ENCODE results near the gene SLC35E4. TPM values are rescaled to one million over a fixed set of nuclear protein-coding genes. Genes with fewer than 3 reads are reported as not detected.

Gene SLC35E4
- total RNA-seq, 1 donor from 2014 or later: 5.0 TPM

DNA sequence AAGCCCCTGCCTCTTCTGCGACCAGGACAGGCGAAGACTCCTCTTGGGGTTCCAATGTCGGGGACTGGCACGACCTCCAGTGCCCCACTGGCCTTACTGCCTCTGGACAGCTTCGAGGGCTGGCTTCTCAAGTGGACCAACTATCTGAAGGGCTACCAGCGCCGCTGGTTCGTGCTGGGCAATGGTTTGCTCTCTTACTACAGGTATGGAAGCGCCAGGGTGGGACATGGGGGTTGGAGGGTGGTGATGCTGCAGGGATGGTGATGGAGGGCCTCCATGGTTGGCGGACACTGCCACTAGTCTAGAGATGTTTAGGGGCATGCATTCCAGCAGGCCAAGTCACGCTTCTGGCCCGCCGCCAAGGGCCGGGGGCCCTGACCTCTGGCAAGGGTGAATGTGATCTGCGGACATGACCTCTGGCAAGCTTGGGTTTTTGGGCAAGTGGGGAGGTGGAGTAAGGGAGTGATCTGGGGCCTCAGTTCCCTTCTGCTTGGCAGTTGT is 59.8 kb downstream of the SLC35E4 start:
- Mint-ChIP-seq H3K4me1 (ENCODE audit: low read depth, unreplicated experiment) (no peaks in the 10 kb centered on the region), H3K27me3 (ENCODE audit: unreplicated experiment) (peaks cover 15% of the 10 kb centered on the region), H3K4me3 (ENCODE audit: unreplicated experiment) (peak overlapping the region; percentile 75), H3K36me3 (ENCODE audit: unreplicated experiment) (no peaks in the 10 kb centered on the region), H3K9me3 (ENCODE audit: unreplicated experiment) (no peaks in the 10 kb centered on the region), H3K27ac (ENCODE audit: unreplicated experiment) (no peak overlapping the region)
- no peak for DNase-seq
- TF ChIP-seq, protein P1, sequence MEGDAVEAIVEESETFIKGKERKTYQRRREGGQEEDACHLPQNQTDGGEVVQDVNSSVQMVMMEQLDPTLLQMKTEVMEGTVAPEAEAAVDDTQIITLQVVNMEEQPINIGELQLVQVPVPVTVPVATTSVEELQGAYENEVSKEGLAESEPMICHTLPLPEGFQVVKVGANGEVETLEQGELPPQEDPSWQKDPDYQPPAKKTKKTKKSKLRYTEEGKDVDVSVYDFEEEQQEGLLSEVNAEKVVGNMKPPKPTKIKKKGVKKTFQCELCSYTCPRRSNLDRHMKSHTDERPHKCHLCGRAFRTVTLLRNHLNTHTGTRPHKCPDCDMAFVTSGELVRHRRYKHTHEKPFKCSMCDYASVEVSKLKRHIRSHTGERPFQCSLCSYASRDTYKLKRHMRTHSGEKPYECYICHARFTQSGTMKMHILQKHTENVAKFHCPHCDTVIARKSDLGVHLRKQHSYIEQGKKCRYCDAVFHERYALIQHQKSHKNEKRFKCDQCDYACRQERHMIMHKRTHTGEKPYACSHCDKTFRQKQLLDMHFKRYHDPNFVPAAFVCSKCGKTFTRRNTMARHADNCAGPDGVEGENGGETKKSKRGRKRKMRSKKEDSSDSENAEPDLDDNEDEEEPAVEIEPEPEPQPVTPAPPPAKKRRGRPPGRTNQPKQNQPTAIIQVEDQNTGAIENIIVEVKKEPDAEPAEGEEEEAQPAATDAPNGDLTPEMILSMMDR (IDR thresholded peaks at IDR 0.05; ENCODE audit: partially characterized antibody, unreplicated experiment): no peak

DNA sequence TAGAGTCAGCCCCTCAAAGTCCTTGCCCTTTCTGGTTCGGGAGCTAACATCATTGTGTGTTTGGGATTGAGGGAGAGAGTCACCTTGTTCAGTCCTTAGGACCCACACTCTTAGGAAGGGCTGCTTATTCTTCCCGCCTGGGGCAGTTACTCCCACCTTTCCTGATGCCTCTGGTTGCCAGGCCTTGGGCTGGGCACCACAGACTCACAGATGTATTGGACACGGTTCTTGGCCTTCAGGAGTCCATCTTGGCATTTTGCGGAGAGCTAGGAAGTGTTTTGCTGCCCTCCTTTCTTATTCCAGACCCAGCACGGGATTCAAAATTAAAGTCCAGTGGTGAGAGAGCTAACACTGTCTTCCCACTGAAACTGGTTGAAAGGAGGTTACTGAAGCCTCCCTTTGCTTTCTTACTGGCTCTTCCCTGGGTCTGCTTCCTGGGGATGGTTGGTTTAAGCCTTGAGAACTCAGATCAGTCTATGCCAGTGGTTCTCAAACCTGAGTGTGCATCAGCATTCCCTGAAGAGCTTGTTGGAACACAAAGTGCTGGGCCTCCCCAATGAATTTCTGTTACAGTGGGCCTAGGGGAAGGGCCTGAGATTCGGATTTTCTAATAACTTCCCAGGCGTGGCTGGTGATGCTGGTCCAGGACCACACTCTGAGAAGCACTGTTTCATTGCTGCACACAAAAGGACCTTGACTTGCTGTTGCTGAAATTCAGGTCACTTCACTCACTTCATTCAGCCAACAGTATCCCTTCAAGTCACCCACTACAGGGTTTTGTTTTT is 60.5 kb downstream of the SLC35E4 start:
- H3K9me3 Mint-ChIP-seq (ENCODE audit: unreplicated experiment): no peaks in the 10 kb centered on the region
- H3K36me3 Mint-ChIP-seq (ENCODE audit: unreplicated experiment): no peaks in the 10 kb centered on the region
- H3K4me1 Mint-ChIP-seq (ENCODE audit: low read depth, unreplicated experiment): no peaks in the 10 kb centered on the region
- TF ChIP-seq, protein P1 (IDR thresholded peaks at IDR 0.05; ENCODE audit: partially characterized antibody, unreplicated experiment): no peak
- DNase-seq: no peak
- H3K4me3 Mint-ChIP-seq (ENCODE audit: unreplicated experiment): peak overlapping the region; percentile 75
- H3K27ac Mint-ChIP-seq (ENCODE audit: unreplicated experiment): no peak overlapping the region
- H3K27me3 Mint-ChIP-seq (ENCODE audit: unreplicated experiment): peaks cover 15% of the 10 kb centered on the region

Other genes starting within 250 kb of the SLC35E4 start
- gene RNF215, start 248.4 kb upstream of the SLC35E4 start, total RNA-seq (ENCODE audit: unreplicated experiment): 43.1 TPM
- gene SEC14L2, start 238.8 kb upstream of the SLC35E4 start, total RNA-seq (ENCODE audit: unreplicated experiment): 0.76 TPM
- 5.8 TPM for gene MTFP1, start 210.0 kb upstream of the SLC35E4 start, total RNA-seq (ENCODE audit: unreplicated experiment)
- gene SEC14L3, start 163.8 kb upstream of the SLC35E4 start, total RNA-seq (ENCODE audit: unreplicated experiment): not detected
- not detected for gene SEC14L4, start 130.1 kb upstream of the SLC35E4 start, total RNA-seq (ENCODE audit: unreplicated experiment)
- gene SEC14L6, start 89.0 kb upstream of the SLC35E4 start, total RNA-seq (ENCODE audit: unreplicated experiment): not detected
- 1.8 TPM for gene GAL3ST1, start 61.1 kb upstream of the SLC35E4 start, total RNA-seq (ENCODE audit: unreplicated experiment)
- 40.6 TPM for gene PES1, start 43.9 kb upstream of the SLC35E4 start, total RNA-seq (ENCODE audit: unreplicated experiment)
- 4.1 TPM for gene TCN2, start 28.6 kb upstream of the SLC35E4 start, total RNA-seq (ENCODE audit: unreplicated experiment)
- gene DUSP18, start 32.1 kb downstream of the SLC35E4 start, total RNA-seq (ENCODE audit: unreplicated experiment): 8.0 TPM
- gene OSBP2, start 59.1 kb downstream of the SLC35E4 start, total RNA-seq (ENCODE audit: unreplicated experiment): 18.3 TPM